ENCODE data around the gene TASP1. TPM values are rescaled to one million over a fixed set of nuclear protein-coding genes. Genes with fewer than 3 reads are reported as not detected.
"Not testable (repeated sequence)": the region's sequence is repeated elsewhere in the genome, so short reads cannot be mapped to it uniquely, and the experiment has no call there.

Gene TASP1
- total and polyA plus RNA-seq, 12 donors, result 3.6 to 13.0 (median 9.6) TPM

GRCh38 chr20:13644010-13644409 lies 5.3 kb upstream of the TASP1 start:
- WGBS, 4 donors, result 67 to 77% (median 73%) methylated on average over 4 of the region's 4 CpGs
- no peaks in the 10 kb centered on the region for H3K36me3 ChIP-seq (replicated peaks in 1 of 2)
- H3K4me1 ChIP-seq (replicated peaks in 1 of 2), result no peaks in the 10 kb centered on the region
- intact Hi-C loops (cut with DNase I), result no loop called here
- no peaks in the 10 kb centered on the region for H3K27me3 ChIP-seq
- H3K9me3 ChIP-seq (replicated peaks in 1 of 3), result no peaks in the 10 kb centered on the region
- TF ChIP-seq CTCF (IDR thresholded peaks at IDR 0.05) (no peak), POLR2A (IDR thresholded peaks at IDR 0.05) (no peak)
- H3K4me3 ChIP-seq, result no peak overlapping the region
- no peak overlapping the region for H3K27ac ChIP-seq
- DNase-seq, result no peak

- no peak for DNase-seq
- Histone ChIP-seq H3K36me3 (replicated peaks in 1 of 2) (no peaks in the 10 kb centered on the region), H3K27ac (peak overlapping the region in 3 of 5 donors; percentile 74 to 76 (median 75)), H3K9me3 (replicated peaks in 1 of 3) (no peaks in the 10 kb centered on the region), H3K4me3 (peak overlapping the region; percentile 74 to 99 (median 82)), H3K27me3 (no peaks in the 10 kb centered on the region), H3K4me1 (replicated peaks in 1 of 2) (peaks cover 0 to 10% of the 10 kb centered on the region in 2 donors)
- intact Hi-C loops (cut with DNase I), result no loop called here
- 5 to 11% (median 7%) methylated on average over 9 of the region's 9 CpGs for WGBS, 4 donors
- TF ChIP-seq POLR2A (IDR thresholded peaks at IDR 0.05), result no peak
- TF ChIP-seq CTCF (IDR thresholded peaks at IDR 0.05), result no peak
These were observed 392 bp upstream of the TASP1 start for GRCh38 chr20:13639150-13639497.

GRCh38 chr20:13638162-13638495 lies 603 bp downstream of the TASP1 start:
- intact Hi-C loops (cut with DNase I), result no loop called here
- 1 to 2% (median 1%) methylated on average over 7 of the region's 7 CpGs for WGBS, 4 donors
- Histone ChIP-seq H3K27ac (peak overlapping the region in 3 of 5 donors; percentile 74 to 76 (median 75)), H3K4me1 (replicated peaks in 1 of 2) (peaks cover 0 to 10% of the 10 kb centered on the region in 2 donors), H3K36me3 (replicated peaks in 1 of 2) (no peaks in the 10 kb centered on the region), H3K9me3 (replicated peaks in 1 of 3) (no peaks in the 10 kb centered on the region), H3K27me3 (no peaks in the 10 kb centered on the region), H3K4me3 (peak overlapping the region; percentile 74 to 99 (median 82))
- DNase-seq, result no peak
- TF ChIP-seq POLR2A (IDR thresholded peaks at IDR 0.05) (no peak), CTCF (IDR thresholded peaks at IDR 0.05) (no peak)

- 53 to 75% (median 64%) methylated on average over 1 of the region's 1 CpG for WGBS, 4 donors
- TF ChIP-seq CTCF (IDR thresholded peaks at IDR 0.05), result no peak
- no peak for TF ChIP-seq POLR2A (IDR thresholded peaks at IDR 0.05)
- intact Hi-C loops (cut with DNase I), result no loop called here
These were observed 6.3 kb downstream of the TASP1 start for GRCh38 chr20:13632431-13632830.

GRCh38 chr20:13627525-13627924 lies 11.2 kb downstream of the TASP1 start:
- Histone ChIP-seq H3K4me1 (replicated peaks in 1 of 2) (peaks cover 10 to 21% of the 10 kb centered on the region in 2 donors), H3K27ac (peak overlapping the region in 3 of 5 donors; percentile 21 to 75 (median 42))
- 30 to 45% (median 39%) methylated on average over 3 of the region's 3 CpGs for WGBS, 4 donors
- H3K27me3 ChIP-seq; H3K36me3 ChIP-seq (replicated peaks in 1 of 2); H3K9me3 ChIP-seq (replicated peaks in 1 of 3); intact Hi-C loops (cut with DNase I); H3K4me3 ChIP-seq: not testable (repeated sequence)
- peak in 6 of 7 donors; percentile 56 to 73 (median 63) for DNase-seq

More at GRCh38 chr20:13632431-13632830, 6.3 kb downstream of the TASP1 start:
- Histone ChIP-seq H3K4me1 (replicated peaks in 1 of 2) (peaks cover 5 to 11% of the 10 kb centered on the region in 2 donors), H3K9me3 (replicated peaks in 1 of 3) (no peaks in the 10 kb centered on the region), H3K36me3 (replicated peaks in 1 of 2) (no peaks in the 10 kb centered on the region), H3K27ac (no peak overlapping the region), H3K4me3 (no peak overlapping the region), H3K27me3 (no peaks in the 10 kb centered on the region)
- DNase-seq, result no peak
